ENCODE results near the gene PARL.

Gene PARL

GRCh38 chr3:183870563-183870962 lies 14.1 kb downstream of the PARL start:
- H3K4me3 ChIP-seq (ENCODE audit: low read depth, low read length), result no peak overlapping the region
- no peak for DNase-seq (ENCODE audit: low read depth)
- TF ChIP-seq CTCF (IDR thresholded peaks at IDR 0.05; ENCODE audit: insufficient read depth, low read depth, low read length, missing control alignments), result no peak

GRCh38 chr3:183868796-183869195 lies 15.9 kb downstream of the PARL start:
- no peak for TF ChIP-seq CTCF (IDR thresholded peaks at IDR 0.05; ENCODE audit: insufficient read depth, low read depth, low read length, missing control alignments)
- no peak for DNase-seq (ENCODE audit: low read depth)
- H3K4me3 ChIP-seq (ENCODE audit: low read depth, low read length), result no peak overlapping the region

- DNase-seq (ENCODE audit: low read depth), result no peak
- H3K4me3 ChIP-seq (ENCODE audit: low read depth, low read length), result no peak overlapping the region
- no peak for TF ChIP-seq CTCF (IDR thresholded peaks at IDR 0.05; ENCODE audit: insufficient read depth, low read depth, low read length, missing control alignments)
Observed at GRCh38 chr3:183862610-183863009, 22.1 kb downstream of the PARL start.

GRCh38 chr3:183857863-183858262 lies 26.8 kb downstream of the PARL start:
- TF ChIP-seq CTCF (IDR thresholded peaks at IDR 0.05; ENCODE audit: insufficient read depth, low read depth, low read length, missing control alignments), result no peak
- no peak for DNase-seq (ENCODE audit: low read depth)

GRCh38 chr3:183854318-183855035 lies 30.2 kb downstream of the PARL start:
- H3K4me3 ChIP-seq (ENCODE audit: low read depth, low read length), result no peak overlapping the region
- no peak for DNase-seq (ENCODE audit: low read depth)
- no peak for TF ChIP-seq CTCF (IDR thresholded peaks at IDR 0.05; ENCODE audit: insufficient read depth, low read depth, low read length, missing control alignments)

More at GRCh38 chr3:183857863-183858262, 26.8 kb downstream of the PARL start:
- H3K4me3 ChIP-seq (ENCODE audit: low read depth, low read length), result no peak overlapping the region

GRCh38 chr3:183845608-183846288 lies 38.9 kb downstream of the PARL start:
- DNase-seq (ENCODE audit: low read depth), result no peak

More at GRCh38 chr3:183845608-183846288, 38.9 kb downstream of the PARL start:
- H3K4me3 ChIP-seq (ENCODE audit: low read depth, low read length), result no peak overlapping the region
- TF ChIP-seq CTCF (IDR thresholded peaks at IDR 0.05; ENCODE audit: insufficient read depth, low read depth, low read length, missing control alignments), result no peak

Data from GM12865 (cell line).